Muscle layer of duodenum (tissue), 2 donors: ENCODE results near the gene MTHFR.

Experiments used
- H3K27ac ChIP-seq: one replicate; pipeline ENCODE4 v1.7.0; 2013; ENCODE audit warnings: mild to moderate bottlenecking, low read length
- H3K27me3 ChIP-seq: one replicate; pipeline ENCODE4 v1.7.0; 2013; ENCODE audit warnings: low read depth, mild to moderate bottlenecking, control low read depth, low read length
- H3K36me3 ChIP-seq, 2 donors: one replicate each; pipeline ENCODE4 v1.7.0; 2013; ENCODE audit warnings: low read length in 2 of 2, control low read depth in 1 of 2, mild to moderate bottlenecking in 1 of 2; ENCODE audit not compliant: insufficient read depth in 2 of 2, control insufficient read depth in 1 of 2
- H3K4me1 ChIP-seq, 2 donors: one replicate each; pipeline ENCODE4 v1.7.0; 2013; ENCODE audit warnings: low read length in 2 of 2, mild to moderate bottlenecking in 2 of 2, control low read depth in 1 of 2, moderate library complexity in 1 of 2; ENCODE audit not compliant: insufficient read depth in 2 of 2, control insufficient read depth in 1 of 2
- H3K4me3 ChIP-seq, 2 donors: one replicate each; pipeline ENCODE4 v1.7.0; 2013; ENCODE audit warnings: low read length in 2 of 2, low read depth in 1 of 2, mild to moderate bottlenecking in 1 of 2
- H3K9me3 ChIP-seq, 2 donors: one replicate each; pipeline ENCODE4 v1.7.0; 2013; ENCODE audit warnings: low read length in 2 of 2, control low read depth in 1 of 2, mild to moderate bottlenecking in 1 of 2; ENCODE audit not compliant: control insufficient read depth in 1 of 2
- donor health status: healthy.

Gene MTHFR

GRCh38 chr1:11764115-11764514 lies 41.6 kb downstream of the MTHFR start:
- no peaks in the 10 kb centered on the region for H3K36me3 ChIP-seq
- no peak overlapping the region for H3K4me3 ChIP-seq
- H3K27ac ChIP-seq = no peak overlapping the region
- H3K4me1 ChIP-seq = no peaks in the 10 kb centered on the region
- peaks cover 8% of the 10 kb centered on the region for H3K27me3 ChIP-seq
- H3K9me3 ChIP-seq = no peaks in the 10 kb centered on the region

GRCh38 chr1:11761988-11762406 lies 43.8 kb downstream of the MTHFR start, which contains the start of gene C1orf167:
Gene C1orf167, plus strand, starts transcription at chr1:11762193. Its CDS starts 2,208 bp downstream, at chr1:11764401.
- Histone ChIP-seq H3K4me1 (no peaks in the 10 kb centered on the region), H3K4me3 (no peak within 1 kb of the TSS), H3K27ac (no peak within 1 kb of the TSS), H3K9me3 (no peaks in the 10 kb centered on the region), H3K27me3 (peaks cover 8% of the 10 kb centered on the region), H3K36me3 (no peaks in the 10 kb centered on the region)

GRCh38 chr1:11761285-11761684 lies 44.5 kb downstream of the MTHFR start:
- H3K36me3 ChIP-seq = no peaks in the 10 kb centered on the region
- H3K4me1 ChIP-seq = no peaks in the 10 kb centered on the region
- H3K27ac ChIP-seq = no peak overlapping the region
- peaks cover 8% of the 10 kb centered on the region for H3K27me3 ChIP-seq
- no peak overlapping the region for H3K4me3 ChIP-seq
- no peaks in the 10 kb centered on the region for H3K9me3 ChIP-seq

DNA sequence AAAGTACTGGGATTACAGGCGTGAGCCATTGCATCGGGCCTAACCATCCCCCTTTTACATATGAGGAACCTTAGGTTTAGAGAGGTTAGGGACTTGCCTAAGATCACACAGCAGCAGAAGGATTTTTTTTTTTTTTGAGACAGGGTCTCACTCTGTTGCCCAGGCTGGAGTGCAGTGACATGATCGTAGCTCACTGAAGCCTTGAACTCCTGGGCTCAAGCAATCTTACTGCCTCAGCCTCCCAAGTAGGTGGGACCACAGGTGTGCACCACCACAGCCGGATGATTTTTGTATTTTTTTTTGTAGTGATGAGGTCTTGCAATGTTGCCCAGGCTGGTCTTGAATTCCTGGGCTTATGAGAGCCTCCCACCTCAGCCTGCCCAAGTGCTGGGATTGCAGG lies 46.0 kb downstream of the MTHFR start:
- Histone ChIP-seq H3K27ac (no peak overlapping the region), H3K4me3 (no peak overlapping the region), H3K27me3 (peaks cover 8% of the 10 kb centered on the region), H3K9me3 (no peaks in the 10 kb centered on the region), H3K4me1 (no peaks in the 10 kb centered on the region), H3K36me3 (no peaks in the 10 kb centered on the region)

DNA sequence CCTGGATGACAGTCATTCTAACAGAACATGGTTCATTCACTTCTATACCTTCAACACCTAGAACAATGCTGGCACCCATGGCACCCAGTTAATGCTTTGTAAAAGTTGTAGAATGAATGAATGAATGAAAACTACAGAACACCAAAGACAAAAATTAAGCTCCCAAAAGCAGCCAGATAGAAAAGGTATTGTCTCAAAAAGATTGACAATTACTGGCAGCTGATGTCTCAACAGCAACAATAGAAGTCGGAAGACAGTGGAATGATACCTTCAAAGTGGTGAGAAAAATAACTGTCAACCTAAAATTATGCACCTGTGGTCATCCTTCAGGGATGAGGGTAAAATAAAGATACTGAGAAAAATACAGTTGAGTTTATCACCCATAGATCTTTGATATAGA lies 48.7 kb downstream of the MTHFR start:
- H3K4me3 ChIP-seq = no peak overlapping the region
- peaks cover 3% of the 10 kb centered on the region for H3K27me3 ChIP-seq
- H3K36me3 ChIP-seq = no peaks in the 10 kb centered on the region
- H3K27ac ChIP-seq = no peak overlapping the region
- H3K9me3 ChIP-seq = no peaks in the 10 kb centered on the region
- no peaks in the 10 kb centered on the region for H3K4me1 ChIP-seq

DNA sequence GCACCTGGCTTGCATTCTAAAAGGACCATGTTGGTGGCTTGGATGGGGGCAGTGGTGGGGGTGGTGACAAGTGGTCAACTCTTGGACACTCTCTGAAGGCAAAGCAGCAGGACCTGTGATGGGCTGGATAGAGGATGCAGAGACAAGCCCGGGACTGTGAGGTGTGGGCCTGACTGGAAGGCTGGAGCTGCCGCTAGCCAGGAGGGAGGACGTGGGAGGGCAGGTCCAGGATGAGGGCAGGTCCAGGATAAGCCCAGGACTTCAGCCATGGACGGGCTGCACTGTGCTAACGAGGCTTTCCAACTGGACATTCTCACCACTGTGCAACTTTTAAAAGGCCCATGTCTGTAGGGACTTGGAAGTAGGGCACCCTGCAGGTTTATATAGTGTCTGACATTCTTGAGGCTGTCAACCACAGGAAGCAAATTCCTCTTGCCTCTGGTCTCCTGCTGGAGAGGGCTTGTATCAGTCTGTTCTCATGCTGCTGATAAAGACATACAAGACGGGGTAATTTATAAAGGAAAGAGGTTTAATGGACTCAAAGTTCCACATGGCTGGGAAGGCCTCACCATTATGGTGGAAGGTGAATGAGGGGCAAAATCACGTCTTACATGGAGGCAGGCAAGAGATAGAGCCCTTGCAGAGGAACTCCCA lies 52.1 kb downstream of the MTHFR start:
- Histone ChIP-seq H3K9me3 (no peaks in the 10 kb centered on the region), H3K36me3 (peaks cover 0 to 20% of the 10 kb centered on the region in 2 donors), H3K27me3 (no peaks in the 10 kb centered on the region), H3K4me1 (no peaks in the 10 kb centered on the region), H3K27ac (no peak overlapping the region), H3K4me3 (no peak overlapping the region)

DNA sequence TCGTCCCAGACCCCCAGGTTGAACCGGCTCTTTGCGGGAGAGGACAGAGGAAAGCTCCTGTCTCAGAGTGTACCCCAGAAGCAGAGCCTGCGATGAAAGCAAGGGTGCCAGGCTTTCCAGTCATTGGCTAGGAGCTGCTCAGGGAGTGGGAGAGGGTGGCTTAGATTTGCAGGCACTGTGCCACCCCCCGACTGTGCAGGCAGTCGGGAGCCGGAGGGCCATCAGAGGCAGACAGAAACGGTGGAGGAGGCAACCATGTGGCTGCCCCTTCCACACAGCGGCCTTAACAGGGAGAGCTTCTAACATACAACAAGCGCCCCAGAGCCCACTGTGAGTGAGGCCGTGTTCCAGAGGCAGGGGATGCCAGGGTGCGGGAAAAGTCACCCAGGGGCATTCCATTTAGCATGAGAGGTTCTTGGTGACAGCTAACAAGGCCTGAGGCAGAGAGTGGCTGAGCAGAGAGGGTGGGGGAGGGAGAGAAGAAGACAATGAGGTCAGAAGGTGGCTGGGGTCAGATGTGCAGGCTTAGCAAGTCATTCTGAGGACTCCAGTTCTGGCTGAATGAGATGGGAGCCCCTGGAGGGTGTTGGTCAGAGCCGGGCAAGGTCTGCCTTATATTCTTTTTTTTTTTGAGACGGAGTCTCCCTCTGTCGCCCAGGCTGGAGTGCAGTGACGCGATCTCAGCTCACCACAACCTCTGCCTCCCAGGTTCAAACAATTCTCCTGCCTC lies 53.2 kb downstream of the MTHFR start:
- Histone ChIP-seq H3K9me3 (no peaks in the 10 kb centered on the region), H3K4me3 (no peak overlapping the region), H3K27ac (no peak overlapping the region), H3K4me1 (no peaks in the 10 kb centered on the region), H3K36me3 (peaks cover 0 to 29% of the 10 kb centered on the region in 2 donors), H3K27me3 (no peaks in the 10 kb centered on the region)

DNA sequence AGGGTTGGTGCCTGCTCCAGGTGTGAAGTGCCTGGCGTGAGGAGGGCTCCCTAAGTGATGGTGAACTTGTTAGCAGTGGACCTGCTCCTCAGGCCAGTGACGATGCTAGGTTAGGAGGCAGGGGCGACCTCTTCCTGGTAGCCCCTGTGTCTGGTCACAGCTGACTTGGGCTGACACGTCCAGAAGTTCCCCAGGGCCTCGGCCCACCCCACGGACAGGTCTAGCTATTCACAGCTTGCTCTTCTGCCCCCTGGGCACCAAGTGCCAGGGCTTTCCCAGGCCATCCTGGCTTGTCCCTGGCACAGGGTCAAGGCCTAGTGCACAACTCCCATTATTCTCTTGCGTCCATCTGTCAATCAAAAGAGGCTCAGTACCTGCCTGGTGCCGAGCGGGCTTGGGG lies 54.7 kb downstream of the MTHFR start:
- no peaks in the 10 kb centered on the region for H3K9me3 ChIP-seq
- H3K36me3 ChIP-seq = peaks cover 6 to 40% of the 10 kb centered on the region in 2 donors
- no peaks in the 10 kb centered on the region for H3K27me3 ChIP-seq
- no peak overlapping the region for H3K4me3 ChIP-seq
- no peak overlapping the region for H3K27ac ChIP-seq
- no peaks in the 10 kb centered on the region for H3K4me1 ChIP-seq

DNA sequence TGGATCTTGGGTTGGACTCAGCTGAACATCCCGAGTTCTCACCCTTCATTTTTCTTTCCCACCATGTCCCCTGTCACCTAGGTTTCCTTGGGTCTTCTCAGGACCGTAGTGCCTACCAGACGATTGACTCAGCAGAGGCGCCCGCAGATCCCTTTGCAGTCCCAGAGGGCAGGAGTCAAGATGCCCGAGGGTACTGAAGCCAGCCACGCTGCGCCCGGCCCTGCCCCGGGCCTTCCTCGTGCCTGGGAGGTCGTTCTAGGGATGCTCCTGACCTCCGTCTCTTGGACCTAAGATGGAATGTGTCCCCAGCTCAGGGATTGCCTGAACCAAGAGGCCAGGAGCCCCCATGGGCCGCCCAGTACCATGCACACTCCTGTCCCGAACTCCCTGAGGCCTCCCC lies 55.8 kb downstream of the MTHFR start:
- Histone ChIP-seq H3K36me3 (peaks cover 12 to 46% of the 10 kb centered on the region in 2 donors), H3K9me3 (no peaks in the 10 kb centered on the region), H3K27me3 (no peaks in the 10 kb centered on the region), H3K4me3 (no peak overlapping the region), H3K27ac (no peak overlapping the region), H3K4me1 (no peaks in the 10 kb centered on the region)

GRCh38 chr1:11749203-11749689 lies 56.5 kb downstream of the MTHFR start:
- peaks cover 12 to 46% of the 10 kb centered on the region in 2 donors for H3K36me3 ChIP-seq
- H3K9me3 ChIP-seq = no peaks in the 10 kb centered on the region
- H3K27me3 ChIP-seq = no peaks in the 10 kb centered on the region
- H3K4me1 ChIP-seq = no peaks in the 10 kb centered on the region
- no peak overlapping the region for H3K4me3 ChIP-seq
- no peak overlapping the region for H3K27ac ChIP-seq

DNA sequence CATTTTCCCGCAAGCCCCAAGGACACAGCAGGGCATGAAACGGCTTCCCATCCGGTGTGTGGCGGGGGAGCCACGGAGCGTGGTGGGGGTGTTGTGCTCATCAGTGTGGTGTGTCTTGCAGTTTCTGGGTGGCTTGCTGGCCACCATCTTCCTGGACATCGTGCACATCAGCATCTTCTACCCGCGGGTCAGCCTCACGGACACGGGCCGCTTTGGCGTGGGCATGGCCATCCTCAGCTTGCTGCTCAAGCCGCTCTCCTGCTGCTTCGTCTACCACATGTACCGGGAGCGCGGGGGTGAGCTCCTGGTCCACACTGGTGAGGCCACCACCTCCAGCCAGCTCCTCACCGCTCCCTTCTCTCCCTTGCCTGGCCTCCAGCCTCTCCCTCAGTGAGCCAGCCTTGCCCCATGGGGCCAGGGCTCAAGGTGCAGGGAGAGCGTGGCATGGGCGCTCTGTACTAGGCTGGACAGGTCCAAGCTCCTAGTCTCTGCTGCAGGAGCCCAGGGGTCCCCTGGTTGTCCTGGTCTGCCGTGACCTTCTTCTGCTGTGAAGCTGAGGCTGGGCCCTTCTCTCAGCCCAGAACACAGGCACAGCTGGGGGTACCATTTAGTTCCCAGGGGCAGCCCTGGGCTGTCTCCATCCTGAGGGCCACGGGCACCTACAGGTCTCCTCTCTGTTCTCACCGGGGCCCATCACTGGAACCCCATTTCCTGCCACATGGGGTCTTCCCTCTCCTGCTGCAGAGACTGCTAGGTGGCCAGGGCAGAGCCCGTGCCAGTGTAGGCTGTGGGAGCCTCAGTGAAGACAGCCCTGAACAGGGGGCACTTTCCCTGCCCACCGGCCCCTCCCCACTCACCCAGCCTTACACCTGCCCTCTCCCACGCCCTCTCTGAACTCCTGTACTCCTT lies 57.2 kb downstream of the MTHFR start:
- H3K36me3 ChIP-seq = peaks cover 12 to 46% of the 10 kb centered on the region in 2 donors
- no peaks in the 10 kb centered on the region for H3K9me3 ChIP-seq
- H3K4me1 ChIP-seq = no peaks in the 10 kb centered on the region
- no peaks in the 10 kb centered on the region for H3K27me3 ChIP-seq
- H3K27ac ChIP-seq = no peak overlapping the region
- H3K4me3 ChIP-seq = no peak overlapping the region
